Kidney (tissue), 14 donors: ENCODE results near the gene ARF6. TPM values are rescaled to one million over a fixed set of nuclear protein-coding genes. Genes with fewer than 3 reads are reported as not detected.

Experiments
- DNase-seq, 5 donors: peaks; one replicate each; pipeline ENCODE4 v3.0.0-alpha.2; 2013 to 2020
- FAIRE-seq: peaks from 2 replicates; lab custom pipeline; 2012; peaks lifted over from hg19 to GRCh38; lab: Jason Lieb, UNC
- H3K27ac ChIP-seq, 2 donors: one replicate each; pipeline ENCODE4 v1.7.0; 2013; ENCODE audit warnings: low read depth in 2 of 2, low read length in 2 of 2, inconsistent platforms in 1 of 2
- H3K27me3 ChIP-seq: one replicate; pipeline ENCODE4 v1.7.1; 2013; ENCODE audit warnings: low read length, inconsistent platforms; ENCODE audit not compliant: control insufficient read depth, insufficient read depth
- H3K36me3 ChIP-seq, 3 donors: one replicate each; pipeline versions ENCODE4 v1.7.0 to v1.7.1; 2013; ENCODE audit warnings: low read length in 3 of 3, control low read depth in 1 of 3, inconsistent platforms in 1 of 3; ENCODE audit not compliant: insufficient read depth in 3 of 3, control insufficient read depth in 2 of 3
- H3K4me1 ChIP-seq, 3 donors: one replicate each; pipeline versions ENCODE4 v1.7.0 to v1.7.1; 2013; ENCODE audit warnings: low read length in 3 of 3, inconsistent platforms in 1 of 3, low read depth in 1 of 3; ENCODE audit not compliant: control insufficient read depth in 2 of 3, insufficient read depth in 2 of 3
- H3K4me3 ChIP-seq, 3 donors: one replicate each; pipeline versions ENCODE4 v1.7.0 to v1.8.1; 2013; ENCODE audit warnings: low read length in 3 of 3, control low read depth in 1 of 3, inconsistent platforms in 1 of 3
- H3K9ac ChIP-seq, 3 donors: one replicate each; pipeline versions ENCODE4 v1.7.0 to v1.7.1; 2013; ENCODE audit warnings: low read length in 3 of 3, control low read depth in 1 of 3, inconsistent platforms in 1 of 3
- H3K9me3 ChIP-seq, 3 donors: one replicate each; pipeline versions ENCODE4 v1.7.0 to v1.7.1; 2013; ENCODE audit warnings: low read length in 3 of 3, control low read depth in 1 of 3, inconsistent platforms in 1 of 3; ENCODE audit not compliant: control insufficient read depth in 2 of 3, insufficient read depth in 1 of 3
- intact Hi-C: fragments of 100-400 bp; cut with DNase I; formaldehyde crosslinking; loops from one replicate; pipeline ENCODE4 v1.11.1; 2022
- polyA plus RNA-seq: library from polyadenylated mRNA; stranded (reverse); fragments of 350-450 nt; fragmentation: Illumina TruSeq; extraction: RNeasy Lipid Tissue Mini Kit (QIAGEN cat#74804); gene quantifications from one replicate; pipeline ENCODE4 v1.2.3, GENCODE V29; 2014; ENCODE audit warnings: low read depth, low replicate concordance; ENCODE audit not compliant: insufficient read depth
- total RNA-seq: library from RNA; stranded (reverse); fragmentation: NEBNext Ultra II Directional; extraction: Animal tissue kit (Norgen Biotek cat#: 25700); gene quantifications from one replicate; pipeline ENCODE4 v1.2.1, GENCODE V29; 2021
- TF ChIP-seq, protein P1 (sequence below): IDR thresholded peaks from 3 replicates; pipeline ENCODE4 v1.5.1; 2012; ENCODE audit warnings: mild to moderate bottlenecking, moderate library complexity, borderline replicate concordance; ENCODE audit not compliant: insufficient read depth; ENCODE audit errors: extremely low read depth
- donor health status: control.
- donor health status: control.
- donor health status: control.
- donor health status: control.
- donor health status: control.
- donor health status: DM: yes; HTN: yes; CAD: no.
- donor health status: Normal renal cell carcinoma (clear cell type).

ARF6 gene
- total and polyA plus RNA-seq, 2 donors from 2014 or later: 38.9 to 87.1 TPM

GRCh38 chr14:49904270-49904669, 11.4 kb downstream of the ARF6 start:
- H3K36me3 ChIP-seq: no peaks in the 10 kb centered on the region

GRCh38 chr14:49905989-49906388, 13.1 kb downstream of the ARF6 start:
- no peak for DNase-seq
- Histone ChIP-seq H3K9ac (no peak overlapping the region), H3K27me3 (no peaks in the 10 kb centered on the region), H3K36me3 (no peaks in the 10 kb centered on the region), H3K9me3 (no peaks in the 10 kb centered on the region), H3K4me1 (no peaks in the 10 kb centered on the region), H3K27ac (no peak overlapping the region), H3K4me3 (no peak overlapping the region)
- no peak for FAIRE-seq
- TF ChIP-seq, protein P1, sequence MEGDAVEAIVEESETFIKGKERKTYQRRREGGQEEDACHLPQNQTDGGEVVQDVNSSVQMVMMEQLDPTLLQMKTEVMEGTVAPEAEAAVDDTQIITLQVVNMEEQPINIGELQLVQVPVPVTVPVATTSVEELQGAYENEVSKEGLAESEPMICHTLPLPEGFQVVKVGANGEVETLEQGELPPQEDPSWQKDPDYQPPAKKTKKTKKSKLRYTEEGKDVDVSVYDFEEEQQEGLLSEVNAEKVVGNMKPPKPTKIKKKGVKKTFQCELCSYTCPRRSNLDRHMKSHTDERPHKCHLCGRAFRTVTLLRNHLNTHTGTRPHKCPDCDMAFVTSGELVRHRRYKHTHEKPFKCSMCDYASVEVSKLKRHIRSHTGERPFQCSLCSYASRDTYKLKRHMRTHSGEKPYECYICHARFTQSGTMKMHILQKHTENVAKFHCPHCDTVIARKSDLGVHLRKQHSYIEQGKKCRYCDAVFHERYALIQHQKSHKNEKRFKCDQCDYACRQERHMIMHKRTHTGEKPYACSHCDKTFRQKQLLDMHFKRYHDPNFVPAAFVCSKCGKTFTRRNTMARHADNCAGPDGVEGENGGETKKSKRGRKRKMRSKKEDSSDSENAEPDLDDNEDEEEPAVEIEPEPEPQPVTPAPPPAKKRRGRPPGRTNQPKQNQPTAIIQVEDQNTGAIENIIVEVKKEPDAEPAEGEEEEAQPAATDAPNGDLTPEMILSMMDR: no peak
- intact Hi-C loops: no loop called here

More at GRCh38 chr14:49904270-49904669, 11.4 kb downstream of the ARF6 start:
- Histone ChIP-seq H3K4me3 (no peak overlapping the region), H3K4me1 (peaks cover 0 to 2% (median 0%) of the 10 kb centered on the region in 3 donors), H3K27me3 (no peaks in the 10 kb centered on the region), H3K27ac (no peak overlapping the region), H3K9ac (no peak overlapping the region), H3K9me3 (no peaks in the 10 kb centered on the region)
- FAIRE-seq (no peak), DNase-seq (no peak)
- intact Hi-C loops: no loop called here
- TF ChIP-seq, protein P1: no peak

- Histone ChIP-seq H3K4me3 (no peak overlapping the region), H3K9ac (no peak overlapping the region), H3K36me3 (no peaks in the 10 kb centered on the region), H3K27ac (no peak overlapping the region), H3K9me3 (no peaks in the 10 kb centered on the region), H3K4me1 (no peaks in the 10 kb centered on the region), H3K27me3 (no peaks in the 10 kb centered on the region)
- FAIRE-seq: no peak
- TF ChIP-seq, protein P1: no peak
- intact Hi-C loops: no loop called here
- DNase-seq: no peak
Measured at GRCh38 chr14:49907186-49907585, 14.3 kb downstream of the ARF6 start.

- H3K27ac ChIP-seq: no peak overlapping the region
- TF ChIP-seq, protein P1: no peak
- FAIRE-seq: no peak
Measured at GRCh38 chr14:49908433-49908782, 15.5 kb downstream of the ARF6 start.

More at GRCh38 chr14:49908433-49908782, 15.5 kb downstream of the ARF6 start:
- no peaks in the 10 kb centered on the region for H3K27me3 ChIP-seq
- no peak for DNase-seq
- no peak overlapping the region for H3K4me3 ChIP-seq
- no peaks in the 10 kb centered on the region for H3K9me3 ChIP-seq
- intact Hi-C loops: no loop called here
- no peaks in the 10 kb centered on the region for H3K4me1 ChIP-seq
- H3K9ac ChIP-seq: no peak overlapping the region
- H3K36me3 ChIP-seq: no peaks in the 10 kb centered on the region
